AG09309 (cell line): Measurements from ENCODE around the gene RBMS3.

Experiments used
- DNase-seq: peaks from one replicate; pipeline ENCODE4 v3.0.0-alpha.2; 2010; ENCODE audit warnings: low read depth
- H3K4me3 ChIP-seq: 2 replicates; pipeline ENCODE4 v1.5.1; 2011; ENCODE audit warnings: mild to moderate bottlenecking, low read depth, low read length, moderate library complexity; ENCODE audit not compliant: control insufficient read depth
- CTCF ChIP-seq: IDR thresholded peaks from 2 replicates; pipeline ENCODE4 v1.5.1; 2011; ENCODE audit warnings: mild to moderate bottlenecking, low read depth, low read length, inconsistent platforms; ENCODE audit not compliant: insufficient read depth, control insufficient read depth; ENCODE audit errors: missing control alignments

RBMS3 gene

GRCh38 chr3:29567501-29567900 is 286.6 kb downstream of the RBMS3 start:
- no peak overlapping the region for H3K4me3 ChIP-seq
- no peak for DNase-seq
- TF ChIP-seq CTCF: no peak

- no peak for TF ChIP-seq CTCF
- no peak overlapping the region for H3K4me3 ChIP-seq
- no peak for DNase-seq
These were observed 287.5 kb downstream of the RBMS3 start for GRCh38 chr3:29568355-29568754.

- no peak for TF ChIP-seq CTCF
- H3K4me3 ChIP-seq: no peak overlapping the region
- no peak for DNase-seq
These were observed 295.3 kb downstream of the RBMS3 start for GRCh38 chr3:29576181-29576580.

GRCh38 chr3:29576675-29577074 is 295.8 kb downstream of the RBMS3 start:
- H3K4me3 ChIP-seq: no peak overlapping the region
- TF ChIP-seq CTCF: no peak
- no peak for DNase-seq

GRCh38 chr3:29577250-29577649 is 296.4 kb downstream of the RBMS3 start:
- no peak for TF ChIP-seq CTCF

GRCh38 chr3:29581311-29581710 is 300.4 kb downstream of the RBMS3 start:
- DNase-seq: no peak
- no peak for TF ChIP-seq CTCF
- no peak overlapping the region for H3K4me3 ChIP-seq

More at GRCh38 chr3:29577250-29577649, 296.4 kb downstream of the RBMS3 start:
- no peak overlapping the region for H3K4me3 ChIP-seq
- DNase-seq: no peak

- no peak for DNase-seq
- H3K4me3 ChIP-seq: no peak overlapping the region
- TF ChIP-seq CTCF: no peak
These were observed 301.4 kb downstream of the RBMS3 start for GRCh38 chr3:29582273-29582672.
